OCI-LY7 (cell line): ENCODE results near the gene ZNF30. TPM values are rescaled to one million over a fixed set of nuclear protein-coding genes. Genes with fewer than 3 reads are reported as not detected.

Experiments used
- BruUV-seq: library from RNA; stranded (reverse); fragments of 400-500 nt; replicated peaks from 2 replicates; lab custom pipeline; 2021; lab: Mats Ljungman, UMichigan
- CTCF ChIA-PET: fragments of 300-600 bp; sonication (Branson Sonifier 250); formaldehyde crosslinking; loops from one replicate; lab custom pipeline; 2022; ENCODE audit warnings: antibody characterized with exemption; ENCODE audit not compliant: unreplicated experiment; lab: Charles Lee
- POLR2A ChIA-PET: fragments of 300-600 bp; sonication (Branson Sonifier 250); formaldehyde crosslinking; loops from one replicate; lab custom pipeline; 2022; ENCODE audit warnings: antibody characterized with exemption; lab: Charles Lee
- DNase-seq: peaks from one replicate; pipeline ENCODE4 v3.0.0-alpha.2; 2015; ENCODE audit warnings: low spot score
- H2AFZ ChIP-seq: fragments of 200-600 bp; sonication (generic), shearing (Covaris generic); 2 replicates; pipeline ENCODE4 v1.6.1; 2014; ENCODE audit warnings: mild to moderate bottlenecking, antibody characterized with exemption, low read length, moderate library complexity
- H3K27ac ChIP-seq: fragments of 200-600 bp; sonication (generic); 2 replicates; pipeline ENCODE4 v1.5.1; 2014; ENCODE audit warnings: mixed run types, low read depth, mild to moderate bottlenecking, moderate library complexity, low read length, inconsistent platforms; ENCODE audit not compliant: poor library complexity, severe bottlenecking
- H3K36me3 ChIP-seq: fragments of 200-600 bp; sonication (generic); 2 replicates; pipeline ENCODE4 v1.6.1; 2014; ENCODE audit warnings: mild to moderate bottlenecking, antibody characterized with exemption, low read length, moderate library complexity, mixed read lengths; ENCODE audit not compliant: insufficient read depth
- H3K4me1 ChIP-seq: fragments of 200-600 bp; sonication (generic); 2 replicates; pipeline ENCODE4 v1.5.1; 2014; ENCODE audit warnings: mild to moderate bottlenecking, low read length; ENCODE audit not compliant: insufficient read depth, poor library complexity, severe bottlenecking
- H3K4me2 ChIP-seq: fragments of 200-600 bp; sonication (generic); 2 replicates; pipeline ENCODE4 v1.6.1; 2014; ENCODE audit warnings: mild to moderate bottlenecking, low read length
- H3K4me3 ChIP-seq: fragments of 200-600 bp; sonication (generic); 2 replicates; pipeline ENCODE4 v1.5.1; 2014; ENCODE audit warnings: mild to moderate bottlenecking, low read depth, low read length; ENCODE audit not compliant: poor library complexity, severe bottlenecking
- H3K79me2 ChIP-seq: fragments of 200-600 bp; sonication (generic); 2 replicates; pipeline ENCODE4 v1.6.1; 2016; ENCODE audit warnings: low read depth, mild to moderate bottlenecking, low read length, moderate library complexity, mixed read lengths; ENCODE audit not compliant: insufficient read depth
- H3K9me2 ChIP-seq: fragments of 200-600 bp; sonication (generic); 2 replicates; pipeline ENCODE4 v1.6.1; 2016; ENCODE audit warnings: mild to moderate bottlenecking, low read length, mixed read lengths; ENCODE audit not compliant: insufficient read depth
- H3K9me3 ChIP-seq: fragments of 200-600 bp; sonication (generic); 2 replicates; pipeline ENCODE4 v1.6.1; 2014; ENCODE audit warnings: mild to moderate bottlenecking, mixed run types, low read length, mixed read lengths
- H4K20me1 ChIP-seq: fragments of 200-600 bp; sonication (generic); 2 replicates; pipeline ENCODE4 v1.6.1; 2014; ENCODE audit warnings: mild to moderate bottlenecking, antibody characterized with exemption, low read length, moderate library complexity, mixed read lengths; ENCODE audit not compliant: insufficient read depth
- EZH2phosphoT487 ChIP-seq: fragments of 200-600 bp; sonication (generic); IDR thresholded peaks from 2 replicates; pipeline ENCODE4 v1.6.1; 2018; ENCODE audit warnings: low read depth, borderline replicate concordance, mild to moderate bottlenecking, mixed run types, antibody characterized with exemption, low read length, moderate library complexity, mixed read lengths
- intact Hi-C: fragments of 100-400 bp; cut with micrococcal nuclease; formaldehyde crosslinking; loops from one replicate; pipeline ENCODE4 v1.10.0; 2022; ENCODE audit not compliant: unreplicated experiment
- total RNA-seq, 2 experiments: library from RNA; depleted of rRNA in 1 of 2; stranded (reverse); fragments of >200 nt in 1 of 2; shearing (Covaris generic) in 1 of 2; gene quantifications; 2 replicates each; pipeline ENCODE4 v1.2.3, GENCODE V29; 2014 to 2022
- TF ChIP-seq, protein P1 (sequence below): fragments of 200-600 bp; sonication (generic); conservative IDR thresholded peaks from 2 replicates; pipeline ENCODE4 v1.5.1; 2014; ENCODE audit warnings: mild to moderate bottlenecking, antibody characterized with exemption, low read length, moderate library complexity, mixed read lengths

The ZNF30 gene
- total RNA-seq, 2 experiments from 2014 or later = not detected

DNA sequence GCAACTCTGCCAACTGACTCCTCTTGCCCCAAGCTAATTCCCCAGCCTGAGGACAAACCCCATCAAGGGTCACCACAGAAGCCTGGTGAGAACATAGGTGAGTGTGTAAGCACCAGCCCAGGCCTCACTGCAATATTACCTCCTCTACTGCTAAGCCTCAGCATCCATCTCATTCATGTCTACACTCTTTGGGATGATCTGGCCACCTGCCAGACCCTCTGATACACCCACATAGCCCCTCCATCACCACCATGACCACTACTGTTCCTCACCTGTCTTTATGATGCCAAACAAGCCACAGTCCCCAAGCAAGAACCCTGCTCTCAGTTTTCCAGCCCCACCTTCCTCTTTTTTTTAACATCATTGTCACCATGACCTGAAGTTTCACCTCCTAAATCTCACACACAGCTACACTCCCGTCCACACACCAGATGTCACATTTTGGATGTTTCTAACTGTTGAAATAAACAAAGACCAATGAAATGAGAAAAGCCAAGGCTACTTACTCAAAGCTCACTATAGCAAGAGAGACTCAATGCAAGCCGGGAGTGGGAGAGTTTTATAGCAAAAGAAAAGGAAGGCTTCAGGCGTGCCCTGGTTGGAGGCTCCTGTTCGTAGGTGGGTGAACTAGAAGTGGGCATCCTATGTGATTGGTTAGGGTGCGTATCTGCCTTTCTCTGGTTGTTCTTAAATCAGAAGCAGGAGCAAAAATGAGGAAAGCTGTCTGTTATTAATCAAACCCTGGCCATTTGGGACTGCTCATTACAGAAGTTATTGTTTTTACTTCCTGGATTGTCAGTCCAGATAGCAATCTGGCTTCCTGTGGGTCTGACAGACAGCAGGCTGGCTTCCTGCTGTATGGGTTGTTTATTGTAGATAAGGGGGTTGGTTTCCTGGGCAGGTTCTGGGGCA, 35.3 kb downstream of the ZNF30 start:
- peak overlapping the region; percentile 84 for H3K4me2 ChIP-seq
- H3K9me2 ChIP-seq = no peaks in the 10 kb centered on the region
- POLR2A ChIA-PET = interaction anchor here (0.7 kb wide), 1 partner anchor 16 kb away, joined by 3 read pairs; no protein-coding TSS in a partner anchor
- CTCF ChIA-PET = no interaction called here
- TF ChIP-seq EZH2phosphoT487 = no peak
- TF ChIP-seq, protein P1, sequence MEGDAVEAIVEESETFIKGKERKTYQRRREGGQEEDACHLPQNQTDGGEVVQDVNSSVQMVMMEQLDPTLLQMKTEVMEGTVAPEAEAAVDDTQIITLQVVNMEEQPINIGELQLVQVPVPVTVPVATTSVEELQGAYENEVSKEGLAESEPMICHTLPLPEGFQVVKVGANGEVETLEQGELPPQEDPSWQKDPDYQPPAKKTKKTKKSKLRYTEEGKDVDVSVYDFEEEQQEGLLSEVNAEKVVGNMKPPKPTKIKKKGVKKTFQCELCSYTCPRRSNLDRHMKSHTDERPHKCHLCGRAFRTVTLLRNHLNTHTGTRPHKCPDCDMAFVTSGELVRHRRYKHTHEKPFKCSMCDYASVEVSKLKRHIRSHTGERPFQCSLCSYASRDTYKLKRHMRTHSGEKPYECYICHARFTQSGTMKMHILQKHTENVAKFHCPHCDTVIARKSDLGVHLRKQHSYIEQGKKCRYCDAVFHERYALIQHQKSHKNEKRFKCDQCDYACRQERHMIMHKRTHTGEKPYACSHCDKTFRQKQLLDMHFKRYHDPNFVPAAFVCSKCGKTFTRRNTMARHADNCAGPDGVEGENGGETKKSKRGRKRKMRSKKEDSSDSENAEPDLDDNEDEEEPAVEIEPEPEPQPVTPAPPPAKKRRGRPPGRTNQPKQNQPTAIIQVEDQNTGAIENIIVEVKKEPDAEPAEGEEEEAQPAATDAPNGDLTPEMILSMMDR = no peak
- H3K36me3 ChIP-seq = peaks cover 31% of the 10 kb centered on the region
- BruUV-seq = no TSS peak
- peak overlapping the region; percentile 88 for H3K4me3 ChIP-seq
- H4K20me1 ChIP-seq = no peaks in the 10 kb centered on the region
- peaks cover 4% of the 10 kb centered on the region; the same call in 1 of the 2 replicates for H3K9me3 ChIP-seq
- DNase-seq = peak; percentile 67
- intact Hi-C loops = no loop called here
- peak overlapping the region; percentile 44 for H3K27ac ChIP-seq
- peaks cover 19% of the 10 kb centered on the region for H3K4me1 ChIP-seq
- H2AFZ ChIP-seq = peak overlapping the region; percentile 51; the same call in 1 of the 2 replicates
- peaks cover 16% of the 10 kb centered on the region; the same call in 1 of the 2 replicates for H3K79me2 ChIP-seq

DNA sequence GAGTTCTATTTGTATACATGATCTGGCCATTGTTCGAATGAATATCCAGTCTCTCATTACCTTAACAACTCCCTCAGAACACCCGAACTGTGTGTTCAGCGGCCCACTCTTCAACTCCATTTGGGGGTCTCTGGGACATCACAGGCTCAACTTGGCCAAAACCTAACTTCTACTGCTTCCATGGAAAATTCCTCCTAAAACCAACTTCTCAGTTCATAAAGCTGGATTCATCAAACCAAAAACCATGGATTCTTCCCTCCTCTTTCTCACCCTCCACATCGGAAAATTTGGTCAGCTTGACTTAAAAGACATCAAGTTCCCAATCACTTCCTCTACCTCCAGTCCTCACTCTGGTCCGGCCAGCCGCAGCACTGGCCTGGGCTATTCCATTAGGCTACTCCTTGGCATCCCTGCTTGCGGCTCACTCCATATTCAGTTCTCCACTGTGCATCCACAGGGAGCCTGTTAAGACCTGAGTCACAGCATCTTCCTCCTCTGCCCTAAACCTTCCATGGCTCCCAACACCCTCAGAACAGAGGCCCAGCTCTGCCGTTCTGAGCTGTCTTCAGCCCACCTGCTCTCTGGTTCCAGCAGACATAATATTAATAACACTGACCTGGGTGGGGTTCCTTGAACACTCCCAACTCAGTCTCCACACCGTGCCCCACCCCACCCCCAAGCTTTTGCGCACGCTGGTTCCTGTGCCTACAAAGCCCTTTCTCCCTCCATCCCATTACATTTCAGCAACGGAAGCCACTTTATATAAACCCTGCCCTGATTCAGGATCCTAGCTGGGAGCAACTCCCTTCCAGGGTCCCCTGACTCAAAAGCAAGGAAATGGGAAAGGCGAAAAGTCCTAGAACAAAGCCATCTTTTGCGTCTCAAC, 36.2 kb downstream of the ZNF30 start:
- Histone ChIP-seq H3K36me3 (peaks cover 22% of the 10 kb centered on the region), H4K20me1 (no peaks in the 10 kb centered on the region), H3K9me2 (no peaks in the 10 kb centered on the region), H2AFZ (peak overlapping the region; percentile 96), H3K4me1 (peaks cover 19% of the 10 kb centered on the region), H3K4me2 (peak overlapping the region; percentile 84), H3K27ac (peak overlapping the region; percentile 44), H3K9me3 (peaks cover 10% of the 10 kb centered on the region), H3K79me2 (peaks cover 16% of the 10 kb centered on the region; the same call in 1 of the 2 replicates), H3K4me3 (peak overlapping the region; percentile 88)
- intact Hi-C loops = no loop called here
- ChIA-PET POLR2A (interaction anchor here (0.6 to 0.8 kb wide), 2 partner anchors 10 to 52 kb away, joined by 3 read pairs; no protein-coding TSS in a partner anchor), CTCF (interaction anchor here (0.6 kb wide), 1 partner anchor 8 kb away, joined by 3 read pairs; no protein-coding TSS in a partner anchor)
- DNase-seq = no peak
- no TSS peak for BruUV-seq
- TF ChIP-seq EZH2phosphoT487 = no peak
- TF ChIP-seq, protein P1 = no peak
